GM21447 (cell line): ENCODE data around the gene MAN2B2.
"Not testable (repeated sequence)": the region's sequence is repeated elsewhere in the genome, so short reads cannot be mapped to it uniquely, and the experiment has no call there.

Experiments
- ATAC-seq: cut with Tn5 transposase; IDR thresholded peaks from one replicate; pipeline ENCODE4 v1.9.1; 2021; ENCODE audit not compliant: unreplicated experiment

Gene MAN2B2

DNA sequence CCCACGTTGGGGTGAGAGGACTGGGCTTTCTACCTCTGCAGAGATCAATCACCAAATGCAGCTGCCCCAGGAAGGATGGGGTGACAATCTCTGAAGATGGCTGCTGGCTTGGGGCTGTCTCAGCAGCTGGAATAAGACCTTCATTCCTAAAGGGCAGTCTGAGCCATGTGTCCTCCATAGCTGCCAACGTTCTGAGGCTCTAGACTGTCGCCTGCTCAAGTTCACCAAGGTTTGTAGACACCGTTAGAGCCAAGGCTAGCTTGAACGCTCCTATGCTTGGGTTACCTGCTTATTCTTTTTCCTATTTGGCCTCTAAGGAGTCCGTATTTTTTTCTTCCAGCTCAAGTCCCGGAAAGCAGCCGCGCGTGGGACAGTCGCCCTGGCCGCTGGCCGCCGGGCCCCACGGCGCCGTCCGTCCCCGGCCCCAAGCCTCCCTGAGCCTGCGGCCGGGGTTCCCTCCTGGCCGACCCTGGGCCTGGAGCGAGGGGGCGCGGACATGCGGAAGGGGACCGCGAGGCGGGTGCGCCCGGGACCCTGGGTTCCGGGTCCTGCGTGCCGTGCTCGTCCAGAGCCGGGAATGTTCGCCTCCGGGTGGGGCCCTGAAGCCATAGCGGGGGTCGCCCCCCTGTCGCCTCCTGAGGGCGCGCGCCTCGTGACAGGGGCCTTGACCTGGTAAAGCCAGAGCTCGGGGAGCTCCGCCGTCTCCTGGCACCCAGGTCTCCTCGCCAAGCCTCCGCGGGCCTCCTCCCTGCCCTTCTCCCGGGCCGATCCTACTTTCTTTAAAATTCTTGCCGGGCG lies 88.8 kb downstream of the MAN2B2 start:
- no peak for ATAC-seq

DNA sequence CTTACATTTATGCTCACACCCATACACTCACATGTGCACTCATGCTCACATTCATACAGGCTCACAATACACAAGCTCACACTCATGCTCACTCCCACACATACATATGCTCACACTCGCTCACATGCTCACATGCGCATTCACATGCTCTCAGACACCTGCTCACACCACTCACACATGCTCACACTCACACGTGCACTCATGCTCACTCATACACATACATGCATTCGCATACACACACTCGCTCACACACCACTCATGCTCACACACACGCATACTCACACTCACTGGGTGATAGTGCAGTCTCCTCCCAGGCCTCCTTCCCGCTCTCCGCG lies 90.3 kb downstream of the MAN2B2 start:
- ATAC-seq, result no peak

DNA sequence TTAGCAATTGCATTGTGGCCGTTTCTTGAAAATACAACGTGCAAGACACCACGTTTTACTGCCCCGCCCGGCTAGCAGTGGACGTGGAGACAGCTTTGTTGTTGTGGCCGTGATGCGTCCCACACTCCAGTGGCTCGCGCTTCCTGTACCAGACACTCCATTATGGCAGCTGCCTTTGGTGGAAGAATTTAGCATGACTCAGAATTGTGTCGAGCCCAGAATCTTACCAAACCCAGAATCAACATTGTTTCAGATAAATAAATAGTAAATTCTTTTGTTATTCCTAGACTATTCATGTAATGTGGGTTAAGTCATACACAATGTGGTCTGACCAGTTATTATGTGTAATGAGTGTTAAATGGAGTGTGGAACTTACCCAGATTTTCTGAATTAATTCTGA lies 93.4 kb downstream of the MAN2B2 start:
- ATAC-seq, result no peak

DNA sequence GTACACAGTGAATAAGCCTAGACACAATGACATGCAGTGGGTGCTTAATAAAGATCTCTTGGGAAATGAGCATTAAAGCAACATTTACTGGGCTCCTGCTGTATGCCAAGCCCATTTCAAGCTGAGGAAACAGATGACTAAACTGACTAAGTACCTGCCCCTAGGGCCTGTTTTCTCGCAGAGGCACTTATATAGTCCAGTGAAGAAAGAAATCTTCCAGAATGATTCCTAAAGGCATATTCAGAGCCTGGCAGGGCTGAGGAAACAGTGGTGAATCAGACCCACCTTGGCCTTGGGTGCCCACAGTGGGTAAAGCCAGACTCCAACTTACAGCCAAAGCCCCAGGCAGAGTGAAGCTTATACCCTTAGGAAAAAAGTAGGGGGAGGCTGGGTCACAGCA lies 96.7 kb downstream of the MAN2B2 start:
- no peak for ATAC-seq

DNA sequence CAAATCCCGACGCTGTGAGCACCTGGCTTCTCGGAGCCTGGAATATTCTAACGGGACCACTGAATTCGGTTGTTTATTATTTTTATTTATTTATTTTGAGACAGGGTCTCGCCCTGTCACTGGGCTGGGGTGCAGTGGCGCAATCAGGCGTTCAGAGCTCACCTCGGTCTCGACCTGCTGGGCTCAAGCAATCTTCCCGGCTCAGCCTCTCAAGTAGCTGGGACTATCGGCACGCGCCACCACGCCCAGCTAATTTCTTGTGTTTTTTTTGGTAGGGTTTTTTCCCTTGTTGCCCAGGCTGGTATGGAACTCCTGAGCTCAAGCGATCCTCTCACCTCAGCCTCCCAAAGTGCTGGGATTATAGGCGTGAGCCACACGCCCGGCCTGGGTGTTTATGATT lies 97.1 kb downstream of the MAN2B2 start:
- no peak for ATAC-seq

DNA sequence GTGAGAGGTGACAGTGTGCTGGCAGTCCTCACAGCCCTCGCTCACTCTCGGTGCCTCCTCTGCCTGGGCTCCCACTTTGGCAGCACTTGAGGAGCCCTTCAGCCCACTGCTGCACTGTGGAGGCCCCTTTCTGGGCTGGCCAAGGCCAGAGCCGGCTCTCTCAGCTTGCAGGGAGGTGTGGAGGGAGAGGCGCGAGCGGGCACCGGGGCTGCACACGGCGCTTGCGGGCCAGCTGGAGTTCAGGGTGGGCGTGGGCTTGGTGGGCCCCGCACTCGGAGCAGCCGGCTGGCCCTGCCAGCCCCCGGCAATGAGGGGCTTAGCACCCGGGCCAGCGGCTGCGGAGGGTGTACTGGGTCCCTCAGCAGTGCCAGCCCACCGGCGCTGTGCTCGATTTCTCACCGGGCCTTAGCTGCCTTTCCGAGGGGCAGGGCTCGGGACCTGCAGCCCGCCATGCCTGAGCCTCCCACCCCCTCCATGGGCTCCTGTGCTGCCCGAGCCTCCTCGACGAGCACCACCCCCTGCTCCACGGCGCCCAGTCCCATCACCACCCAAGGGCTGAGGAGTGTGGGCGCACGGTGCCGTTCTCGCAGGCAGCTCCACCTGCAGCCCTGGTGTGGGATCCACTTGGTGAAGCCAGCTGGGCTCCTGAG lies 97.7 kb downstream of the MAN2B2 start:
- ATAC-seq, result not testable (repeated sequence)
